ENCODE data around the gene MRPL11.

DNA sequence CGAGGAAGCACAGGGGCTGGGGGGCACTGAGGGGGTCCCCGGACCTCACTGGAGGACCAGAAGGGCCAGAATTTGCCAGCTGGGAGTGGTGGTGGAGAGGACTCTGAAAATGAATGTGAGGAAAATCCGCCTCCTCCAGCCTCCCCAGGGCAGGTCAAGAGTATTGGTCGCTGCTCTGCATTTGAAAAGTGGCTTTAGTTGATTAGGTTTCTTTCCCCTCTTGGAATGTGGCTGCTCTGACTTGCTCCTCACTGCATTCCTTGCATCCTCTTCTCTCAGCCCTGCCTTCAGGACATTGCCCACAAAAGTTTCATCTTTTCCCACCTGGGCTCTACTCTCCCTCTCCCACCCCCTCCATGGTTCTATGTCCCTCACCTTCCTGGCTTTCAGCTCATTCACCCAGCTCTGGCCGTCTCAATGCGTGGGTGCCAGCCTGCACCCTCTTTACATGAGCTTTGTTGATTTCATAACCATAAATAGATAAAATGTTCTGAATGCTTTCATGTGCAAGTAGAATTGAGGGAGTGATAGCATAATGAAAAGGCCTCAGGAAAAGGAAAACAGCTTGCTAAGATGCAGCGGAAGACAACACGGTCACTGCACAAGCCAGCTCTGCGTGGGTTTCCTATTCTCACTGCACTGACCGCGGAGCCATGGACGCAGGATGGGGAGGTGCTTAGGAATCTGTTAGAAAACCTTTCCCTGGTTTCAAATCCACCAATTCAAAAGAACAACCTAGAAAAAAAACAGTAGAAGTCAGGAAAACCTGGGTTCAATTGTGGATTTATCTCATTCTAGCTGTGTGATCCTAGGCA lies 24.3 kb downstream of the MRPL11 start:
- TF ChIP-seq, protein P1, sequence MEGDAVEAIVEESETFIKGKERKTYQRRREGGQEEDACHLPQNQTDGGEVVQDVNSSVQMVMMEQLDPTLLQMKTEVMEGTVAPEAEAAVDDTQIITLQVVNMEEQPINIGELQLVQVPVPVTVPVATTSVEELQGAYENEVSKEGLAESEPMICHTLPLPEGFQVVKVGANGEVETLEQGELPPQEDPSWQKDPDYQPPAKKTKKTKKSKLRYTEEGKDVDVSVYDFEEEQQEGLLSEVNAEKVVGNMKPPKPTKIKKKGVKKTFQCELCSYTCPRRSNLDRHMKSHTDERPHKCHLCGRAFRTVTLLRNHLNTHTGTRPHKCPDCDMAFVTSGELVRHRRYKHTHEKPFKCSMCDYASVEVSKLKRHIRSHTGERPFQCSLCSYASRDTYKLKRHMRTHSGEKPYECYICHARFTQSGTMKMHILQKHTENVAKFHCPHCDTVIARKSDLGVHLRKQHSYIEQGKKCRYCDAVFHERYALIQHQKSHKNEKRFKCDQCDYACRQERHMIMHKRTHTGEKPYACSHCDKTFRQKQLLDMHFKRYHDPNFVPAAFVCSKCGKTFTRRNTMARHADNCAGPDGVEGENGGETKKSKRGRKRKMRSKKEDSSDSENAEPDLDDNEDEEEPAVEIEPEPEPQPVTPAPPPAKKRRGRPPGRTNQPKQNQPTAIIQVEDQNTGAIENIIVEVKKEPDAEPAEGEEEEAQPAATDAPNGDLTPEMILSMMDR (IDR thresholded peaks at IDR 0.05; ENCODE audit: insufficient read depth, low read depth, low read length): no peak
- TF ChIP-seq EZH2 (IDR thresholded peaks at IDR 0.05; ENCODE audit: insufficient read depth, low read length): no peak
